Ascending aorta (tissue), 2 donors: ENCODE results near the gene AK6. TPM values are rescaled to one million over a fixed set of nuclear protein-coding genes. Genes with fewer than 3 reads are reported as not detected.

Experiments used
- DNase-seq, 2 donors: peaks; one replicate each; pipeline ENCODE4 v3.0.0-alpha.2; 2019; ENCODE audit warnings: low spot score in 2 of 2
- H3K27ac ChIP-seq, 2 donors: fragments of 200-600 bp; sonication (generic); one replicate each; pipeline ENCODE4 v1.5.1; 2016 to 2017; ENCODE audit warnings: mild to moderate bottlenecking in 1 of 2
- H3K27me3 ChIP-seq: fragments of 200-600 bp; sonication (generic); one replicate; pipeline ENCODE4 v1.5.1; 2017
- H3K36me3 ChIP-seq, 2 donors: fragments of 200-600 bp; sonication (generic); one replicate each; pipeline ENCODE4 v1.5.1; 2016
- H3K4me1 ChIP-seq, 2 donors: fragments of 200-600 bp; sonication (generic); one replicate each; pipeline ENCODE4 v1.5.1; 2016 to 2017; ENCODE audit warnings: mild to moderate bottlenecking in 1 of 2
- H3K4me3 ChIP-seq, 2 donors: fragments of 200-600 bp; sonication (generic); one replicate each; pipeline ENCODE4 v1.5.1; 2016 to 2017; ENCODE audit warnings: mild to moderate bottlenecking in 1 of 2
- H3K9me3 ChIP-seq, 2 donors: fragments of 200-600 bp; sonication (generic); one replicate each; pipeline ENCODE4 v1.5.1; 2016
- intact Hi-C: fragments of 100-400 bp; cut with DNase I; formaldehyde crosslinking; loops from one replicate; pipeline ENCODE4 v1.15.1; 2023
- total RNA-seq: library from RNA; depleted of rRNA; stranded (reverse); fragments of >200 nt; gene quantifications from one replicate; pipeline ENCODE4 v1.1.0, GENCODE V29; 2016
- TF ChIP-seq, protein P1 (sequence below), 3 experiments: fragments of 200-600 bp in 2 of 3; fragments of 450-650 bp in 1 of 3; sonication (generic) in 2 of 3; IDR thresholded peaks; one replicate each; pipeline ENCODE4 v1.5.1; 2016 to 2019; ENCODE audit warnings: antibody characterized with exemption in 3 of 3, mild to moderate bottlenecking in 1 of 3, moderate library complexity in 1 of 3

The AK6 gene
- total RNA-seq: 3.9 TPM

DNA sequence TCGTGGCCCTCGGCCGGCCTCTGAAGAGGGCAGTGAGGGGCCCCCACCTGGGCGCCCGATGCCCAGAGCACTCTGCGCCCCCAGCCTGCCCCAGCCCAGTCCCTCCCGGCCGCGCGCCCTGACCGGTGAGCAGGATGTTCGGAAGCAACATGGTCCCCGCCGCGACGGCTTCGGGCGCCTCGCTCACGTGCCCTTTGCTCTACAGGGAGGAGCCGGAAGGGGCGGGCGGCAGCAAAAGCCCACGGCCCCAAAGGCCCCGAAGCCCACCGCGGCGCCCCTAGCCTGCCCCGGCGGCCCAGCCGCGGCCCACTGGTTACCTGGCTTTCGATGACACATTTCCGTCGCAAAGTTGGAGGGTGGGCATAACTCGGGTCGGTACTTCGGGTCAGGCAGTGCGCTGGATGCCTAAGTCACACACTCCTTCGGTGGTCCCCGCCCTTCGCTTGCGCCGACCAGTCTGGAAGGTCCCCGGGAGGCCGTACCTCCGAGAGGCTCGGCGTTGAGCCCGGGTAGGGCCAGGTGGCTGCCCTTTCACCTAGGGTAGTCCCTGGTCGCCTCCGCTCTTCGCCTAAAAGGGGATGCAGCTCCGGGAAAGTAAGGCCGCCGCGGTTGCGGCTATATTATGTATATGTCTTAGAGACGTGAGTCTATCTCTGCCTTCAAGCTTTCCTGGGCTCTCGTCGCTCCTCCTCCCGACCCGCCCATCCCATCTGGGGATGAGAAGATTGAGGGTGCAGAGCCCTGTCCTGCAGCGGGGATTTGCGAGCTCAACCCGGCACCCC lies at the start of gene AK6, which contains the start of the genes RAD17 and TAF9:
TSS of gene AK6 (minus strand) at position 181 of the 782 bp plus-strand sequence. CDS start at position 151, 30 bp downstream.
TSS of gene RAD17 (plus strand) at position 479 of the 782 bp plus-strand sequence. CDS start 2,391 bp downstream, outside the sequence.
TSS of gene TAF9 (minus strand) at position 181 of the 782 bp plus-strand sequence. CDS start 3,783 bp downstream, outside the sequence.
- Histone ChIP-seq H3K27me3 (no peaks in the 10 kb centered on the region), H3K27ac (peak within 1 kb of the TSS; percentile 90 to 94), H3K4me3 (peak within 1 kb of the TSS; percentile 70 to 81), H3K9me3 (no peaks in the 10 kb centered on the region), H3K4me1 (peaks cover 7 to 18% of the 10 kb centered on the region in 2 donors), H3K36me3 (peaks cover 16 to 20% of the 10 kb centered on the region in 2 donors)
- peak; percentile 73 to 94 for DNase-seq
- intact Hi-C loops: loop anchor here (1.0 to 2.0 kb wide), 4 partner anchors 37 to 276 kb away; partner anchors contain the start of genes CCDC125, CCNB1 and CDK7
- TF ChIP-seq, protein P1, sequence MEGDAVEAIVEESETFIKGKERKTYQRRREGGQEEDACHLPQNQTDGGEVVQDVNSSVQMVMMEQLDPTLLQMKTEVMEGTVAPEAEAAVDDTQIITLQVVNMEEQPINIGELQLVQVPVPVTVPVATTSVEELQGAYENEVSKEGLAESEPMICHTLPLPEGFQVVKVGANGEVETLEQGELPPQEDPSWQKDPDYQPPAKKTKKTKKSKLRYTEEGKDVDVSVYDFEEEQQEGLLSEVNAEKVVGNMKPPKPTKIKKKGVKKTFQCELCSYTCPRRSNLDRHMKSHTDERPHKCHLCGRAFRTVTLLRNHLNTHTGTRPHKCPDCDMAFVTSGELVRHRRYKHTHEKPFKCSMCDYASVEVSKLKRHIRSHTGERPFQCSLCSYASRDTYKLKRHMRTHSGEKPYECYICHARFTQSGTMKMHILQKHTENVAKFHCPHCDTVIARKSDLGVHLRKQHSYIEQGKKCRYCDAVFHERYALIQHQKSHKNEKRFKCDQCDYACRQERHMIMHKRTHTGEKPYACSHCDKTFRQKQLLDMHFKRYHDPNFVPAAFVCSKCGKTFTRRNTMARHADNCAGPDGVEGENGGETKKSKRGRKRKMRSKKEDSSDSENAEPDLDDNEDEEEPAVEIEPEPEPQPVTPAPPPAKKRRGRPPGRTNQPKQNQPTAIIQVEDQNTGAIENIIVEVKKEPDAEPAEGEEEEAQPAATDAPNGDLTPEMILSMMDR (IDR thresholded peaks at IDR 0.05): no peak

DNA sequence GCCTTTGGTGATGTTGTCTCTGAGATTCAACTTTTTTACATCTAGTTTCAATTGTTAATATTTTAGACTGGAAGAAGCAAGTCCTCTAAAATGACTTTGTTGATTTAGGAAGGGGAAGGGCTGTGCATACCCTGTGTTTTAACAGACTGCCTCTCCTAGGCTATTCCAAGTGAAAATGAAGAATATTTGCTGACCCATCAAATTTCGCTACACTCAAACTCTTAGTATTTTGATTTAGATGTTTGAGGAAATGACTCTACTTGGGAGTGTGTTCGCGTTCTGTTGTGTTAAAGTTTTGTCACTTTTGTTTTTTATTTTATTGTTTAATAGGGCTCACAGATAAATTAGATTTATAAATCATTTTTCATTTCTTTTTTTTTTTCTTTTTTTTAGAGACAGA lies 49.2 kb upstream of the AK6 start:
- TF ChIP-seq, protein P1 (IDR thresholded peaks at IDR 0.05): no peak
- H3K4me3 ChIP-seq: no peak overlapping the region
- H3K27me3 ChIP-seq: no peaks in the 10 kb centered on the region
- no peak overlapping the region for H3K27ac ChIP-seq
- peaks cover 4 to 13% of the 10 kb centered on the region in 2 donors for H3K36me3 ChIP-seq
- no peaks in the 10 kb centered on the region for H3K9me3 ChIP-seq
- no peaks in the 10 kb centered on the region for H3K4me1 ChIP-seq
- DNase-seq: no peak
- intact Hi-C loops: no loop called here

DNA sequence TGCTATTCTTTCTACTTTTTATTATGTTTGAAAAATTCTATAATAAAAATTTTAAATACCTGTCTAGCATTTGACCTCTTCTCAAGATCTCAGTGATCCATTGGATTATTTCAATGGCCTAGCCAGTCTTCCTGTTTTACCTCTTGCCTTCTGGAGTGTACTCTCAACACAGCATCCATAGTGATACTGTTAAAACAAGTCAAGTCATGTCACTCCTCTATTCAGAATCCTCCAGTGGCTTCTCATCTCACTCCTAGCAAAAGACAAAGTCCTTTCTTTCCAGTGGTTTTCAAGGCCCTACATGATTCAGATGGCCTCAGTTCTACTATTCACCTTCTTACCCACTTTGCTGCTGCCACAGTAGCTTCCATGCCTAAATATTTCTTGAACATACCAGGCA lies 47.4 kb upstream of the AK6 start:
- no peak overlapping the region for H3K27ac ChIP-seq
- no peaks in the 10 kb centered on the region for H3K9me3 ChIP-seq
- TF ChIP-seq, protein P1 (IDR thresholded peaks at IDR 0.05): no peak
- H3K4me3 ChIP-seq: no peak overlapping the region
- intact Hi-C loops: no loop called here
- H3K27me3 ChIP-seq: no peaks in the 10 kb centered on the region
- no peak for DNase-seq
- H3K4me1 ChIP-seq: no peaks in the 10 kb centered on the region
- H3K36me3 ChIP-seq: peaks cover 12 to 18% of the 10 kb centered on the region in 2 donors

DNA sequence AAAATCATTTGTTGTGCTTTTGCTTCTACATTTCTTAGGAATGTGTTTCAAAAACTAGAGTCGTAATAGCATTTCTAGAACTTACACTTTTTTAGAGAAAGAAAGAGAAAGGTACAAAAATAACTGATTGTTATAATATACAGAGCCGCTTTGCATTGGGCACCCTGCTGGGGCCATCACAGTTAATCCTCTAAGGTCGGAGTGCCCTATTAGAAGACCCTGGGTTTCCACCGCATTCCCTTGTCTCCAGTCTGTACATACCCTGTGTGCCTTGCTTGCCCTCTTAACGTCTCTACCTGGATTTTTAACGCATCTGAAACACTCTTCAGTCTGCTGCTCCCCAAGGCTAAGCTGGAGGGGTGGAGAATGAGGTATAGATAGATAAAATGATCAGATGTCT lies 46.9 kb upstream of the AK6 start:
- Histone ChIP-seq H3K27ac (no peak overlapping the region), H3K27me3 (no peaks in the 10 kb centered on the region), H3K9me3 (no peaks in the 10 kb centered on the region), H3K4me3 (no peak overlapping the region), H3K36me3 (peaks cover 16 to 22% of the 10 kb centered on the region in 2 donors), H3K4me1 (no peaks in the 10 kb centered on the region)
- TF ChIP-seq, protein P1 (IDR thresholded peaks at IDR 0.05): no peak
- no peak for DNase-seq
- intact Hi-C loops: no loop called here

DNA sequence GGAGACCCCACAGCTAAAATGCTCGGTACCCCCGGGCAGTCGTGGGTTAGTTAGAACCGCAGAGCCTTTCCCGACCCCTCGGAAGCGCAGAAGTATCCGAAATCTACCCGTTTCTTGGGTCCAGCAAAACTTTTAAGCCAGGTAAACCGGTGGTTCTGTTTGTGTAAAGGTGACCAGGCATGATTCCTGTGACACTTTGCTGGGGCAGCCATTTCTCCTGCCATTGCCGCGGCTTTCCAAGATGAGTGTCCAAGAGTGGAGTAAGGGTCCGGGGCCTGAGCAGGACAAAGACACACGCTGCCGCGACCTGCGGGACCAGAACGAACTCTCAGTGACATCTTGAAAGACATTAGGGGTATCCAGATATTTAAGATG lies 46.3 kb upstream of the AK6 start:
- DNase-seq: no peak
- peaks cover 19 to 28% of the 10 kb centered on the region in 2 donors for H3K36me3 ChIP-seq
- no peaks in the 10 kb centered on the region for H3K4me1 ChIP-seq
- H3K27me3 ChIP-seq: no peaks in the 10 kb centered on the region
- H3K4me3 ChIP-seq: peak overlapping the region; percentile 77
- intact Hi-C loops: no loop called here
- H3K9me3 ChIP-seq: no peaks in the 10 kb centered on the region
- no peak overlapping the region for H3K27ac ChIP-seq
- TF ChIP-seq, protein P1 (IDR thresholded peaks at IDR 0.05): no peak
